Activated naive CD4-positive, alpha-beta T cell treated with anti-CD3 and anti-CD28 coated beads for 36 hours (primary cell): Measurements from ENCODE around the gene NEMF. TPM values are rescaled to one million over a fixed set of nuclear protein-coding genes. Genes with fewer than 3 reads are reported as not detected.
"Not testable (repeated sequence)": the region's sequence is repeated elsewhere in the genome, so short reads cannot be mapped to it uniquely, and the experiment has no call there.

Source experiments
- CTCF ChIA-PET: fragments of 350-600 bp; sonication (Branson Sonifier 250); formaldehyde crosslinking; loops from one replicate; lab custom pipeline; 2021; ENCODE audit warnings: antibody characterized with exemption; lab: Charles Lee
- DNase-seq: peaks from one replicate; pipeline ENCODE4 v3.0.0-alpha.2; 2020
- H3K27ac Mint-ChIP-seq: one replicate; pipeline ENCODE4 v1.8.0; 2021; ENCODE audit warnings: mild to moderate bottlenecking, mixed read lengths
- H3K27me3 Mint-ChIP-seq: one replicate; pipeline ENCODE4 v1.8.0; 2021; ENCODE audit warnings: low read depth, mixed read lengths
- H3K36me3 Mint-ChIP-seq: one replicate; pipeline ENCODE4 v1.8.0; 2021; ENCODE audit warnings: low read depth, mixed read lengths
- H3K4me1 Mint-ChIP-seq: one replicate; pipeline ENCODE4 v1.8.0; 2021; ENCODE audit warnings: low read depth, mixed read lengths
- H3K4me3 Mint-ChIP-seq: one replicate; pipeline ENCODE4 v1.8.0; 2021; ENCODE audit warnings: mild to moderate bottlenecking, moderate library complexity, mixed read lengths
- H3K9me3 Mint-ChIP-seq: one replicate; pipeline ENCODE4 v1.8.0; 2021; ENCODE audit warnings: mixed read lengths
- intact Hi-C: fragments of 100-400 bp; cut with micrococcal nuclease; formaldehyde crosslinking; loops from one replicate; pipeline ENCODE4 v1.15.1; 2023
- total RNA-seq, 2 experiments: library from RNA; stranded (reverse); gene quantifications; one replicate each; pipeline ENCODE4 v1.2.3, GENCODE V29; 2021

The NEMF gene
- total RNA-seq, 2 experiments from 2014 or later, result 45.5 to 47.0 TPM

DNA sequence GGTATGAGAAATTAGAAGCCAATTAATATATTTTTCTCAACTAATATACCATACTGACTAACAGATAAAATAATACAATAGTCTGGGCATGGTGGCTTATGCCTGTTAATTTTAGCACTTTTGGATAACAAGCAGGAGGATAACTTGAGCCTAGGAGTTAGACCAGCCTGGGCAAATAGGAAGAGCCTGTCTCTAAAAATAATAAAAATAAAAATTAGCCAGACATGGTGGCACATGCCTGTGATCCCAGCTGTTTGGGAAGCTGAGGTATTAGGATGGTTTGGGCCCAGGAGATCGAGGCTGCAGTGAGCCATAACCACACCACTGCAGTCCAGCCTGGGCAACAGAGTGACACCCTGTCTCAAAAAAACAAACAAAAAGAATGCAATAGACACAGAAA is 60.0 kb downstream of the NEMF start:
- CTCF ChIA-PET, result no interaction called here
- Mint-ChIP-seq H3K4me1 (no peaks in the 10 kb centered on the region), H3K27me3 (no peaks in the 10 kb centered on the region), H3K36me3 (peaks cover 48% of the 10 kb centered on the region), H3K27ac (peak overlapping the region; percentile 18), H3K9me3 (no peaks in the 10 kb centered on the region), H3K4me3 (no peak overlapping the region)
- intact Hi-C loops, result no loop called here
- DNase-seq, result no peak

- no peaks in the 10 kb centered on the region for H3K9me3 Mint-ChIP-seq
- intact Hi-C loops, result no loop called here
- no peak for DNase-seq
- H3K4me3 Mint-ChIP-seq, result no peak overlapping the region
- peaks cover 33% of the 10 kb centered on the region for H3K36me3 Mint-ChIP-seq
- CTCF ChIA-PET, result interaction anchor here (0.6 kb wide), 1 partner anchor 28 kb away, joined by 3 read pairs; no protein-coding TSS in a partner anchor
- no peaks in the 10 kb centered on the region for H3K4me1 Mint-ChIP-seq
- no peaks in the 10 kb centered on the region for H3K27me3 Mint-ChIP-seq
- H3K27ac Mint-ChIP-seq, result no peak overlapping the region
Observed at GRCh38 chr14:49786315-49786714, 66.3 kb downstream of the NEMF start.

DNA sequence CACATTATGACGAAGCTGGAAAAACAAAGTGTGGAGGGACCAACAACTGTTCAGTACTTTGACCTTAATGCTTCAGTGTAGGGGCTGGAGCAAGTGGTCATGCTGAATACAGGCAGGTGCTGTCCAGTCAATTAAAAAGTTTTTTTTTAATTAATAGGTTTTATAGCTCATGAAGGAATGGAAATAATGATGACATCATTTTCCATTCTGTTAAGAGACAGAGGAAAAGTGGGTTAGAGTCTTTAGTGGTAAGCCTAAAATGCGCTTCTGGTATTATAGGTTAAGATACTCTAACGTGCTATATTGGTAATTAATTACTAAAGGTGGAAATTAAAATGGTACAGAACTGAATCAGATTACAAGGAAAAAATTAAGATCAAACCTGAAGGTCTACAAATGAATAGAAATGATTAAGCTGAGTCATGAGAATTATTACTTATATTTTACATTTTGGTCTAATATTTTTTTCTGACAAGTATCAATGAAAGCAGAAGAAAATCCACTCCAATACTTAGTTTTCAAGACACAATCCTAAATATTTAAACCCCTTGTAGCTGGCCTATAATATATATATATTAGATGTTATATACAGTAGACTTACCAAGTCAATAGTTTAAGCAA is 69.1 kb downstream of the NEMF start:
- H3K27me3 Mint-ChIP-seq, result no peaks in the 10 kb centered on the region
- CTCF ChIA-PET, result interaction anchor here (0.7 to 1.5 kb wide), 3 partner anchors 69 to 322 kb away, joined by 3 to 4 read pairs (median 4); partner anchors contain the start of gene NEMF
- H3K27ac Mint-ChIP-seq, result no peak overlapping the region
- H3K4me1 Mint-ChIP-seq, result no peaks in the 10 kb centered on the region
- no peak overlapping the region for H3K4me3 Mint-ChIP-seq
- no peak for DNase-seq
- intact Hi-C loops, result no loop called here
- no peaks in the 10 kb centered on the region for H3K9me3 Mint-ChIP-seq
- peaks cover 18% of the 10 kb centered on the region for H3K36me3 Mint-ChIP-seq

- H3K36me3 Mint-ChIP-seq, result peaks cover 11% of the 10 kb centered on the region
Observed at GRCh38 chr14:49781040-49781439, 71.5 kb downstream of the NEMF start.

GRCh38 chr14:49778421-49778820 is 74.2 kb downstream of the NEMF start:
- peaks cover 12% of the 10 kb centered on the region for H3K36me3 Mint-ChIP-seq
- H3K27ac Mint-ChIP-seq, result no peak overlapping the region
- intact Hi-C loops, result no loop called here
- DNase-seq, result no peak
- H3K27me3 Mint-ChIP-seq, result no peaks in the 10 kb centered on the region
- H3K4me1 Mint-ChIP-seq, result peaks cover 7% of the 10 kb centered on the region
- no peaks in the 10 kb centered on the region for H3K9me3 Mint-ChIP-seq
- CTCF ChIA-PET, result no interaction called here
- H3K4me3 Mint-ChIP-seq, result no peak overlapping the region

More at GRCh38 chr14:49781040-49781439, 71.5 kb downstream of the NEMF start:
- H3K4me1 Mint-ChIP-seq, H3K27me3 Mint-ChIP-seq, H3K27ac Mint-ChIP-seq, DNase-seq, H3K9me3 Mint-ChIP-seq, H3K4me3 Mint-ChIP-seq, intact Hi-C loops: not testable (repeated sequence)
- CTCF ChIA-PET, result interaction anchor here (0.6 to 1.9 kb wide), 2 partner anchors 50 to 81 kb away, joined by 3 to 5 read pairs; no protein-coding TSS in a partner anchor

DNA sequence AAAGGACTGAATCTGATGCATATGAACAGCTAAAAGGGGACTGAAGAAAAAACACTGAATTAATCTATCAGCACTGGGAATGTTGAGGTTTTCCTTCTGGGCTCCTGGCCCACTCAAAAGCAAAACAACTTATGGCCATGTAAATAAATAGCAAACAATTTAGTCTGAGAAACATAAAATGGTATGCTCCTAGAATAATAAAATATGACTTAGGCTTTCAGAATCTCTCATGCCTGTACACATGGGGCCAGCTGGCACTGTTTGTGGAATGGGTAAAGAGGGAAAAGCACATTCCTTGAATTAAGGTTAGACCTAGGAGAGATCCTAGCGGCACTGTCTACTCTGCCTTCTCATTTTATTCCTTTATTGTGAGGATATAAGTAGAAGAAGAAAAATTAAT is 78.5 kb downstream of the NEMF start:
- no peak for DNase-seq
- H3K4me1 Mint-ChIP-seq, result peaks cover 30% of the 10 kb centered on the region
- peak overlapping the region; percentile 24 for H3K27ac Mint-ChIP-seq
- H3K9me3 Mint-ChIP-seq, result no peaks in the 10 kb centered on the region
- intact Hi-C loops, result no loop called here
- CTCF ChIA-PET, result interaction anchor here (1.0 kb wide), 1 partner anchor 64 kb away, joined by 4 read pairs; no protein-coding TSS in a partner anchor
- no peak overlapping the region for H3K4me3 Mint-ChIP-seq
- no peaks in the 10 kb centered on the region for H3K27me3 Mint-ChIP-seq
- H3K36me3 Mint-ChIP-seq, result peaks cover 11% of the 10 kb centered on the region

- H3K36me3 Mint-ChIP-seq, H3K27ac Mint-ChIP-seq, H3K9me3 Mint-ChIP-seq, DNase-seq, intact Hi-C loops, H3K27me3 Mint-ChIP-seq, H3K4me3 Mint-ChIP-seq: not testable (repeated sequence)
- H3K4me1 Mint-ChIP-seq, result peaks cover 39% of the 10 kb centered on the region
- CTCF ChIA-PET, result interaction anchor here (1.2 kb wide), 1 partner anchor 81 kb away, joined by 4 read pairs; the partner anchor contains the start of gene NEMF
Observed at GRCh38 chr14:49771691-49772090, 80.9 kb downstream of the NEMF start.

DNA sequence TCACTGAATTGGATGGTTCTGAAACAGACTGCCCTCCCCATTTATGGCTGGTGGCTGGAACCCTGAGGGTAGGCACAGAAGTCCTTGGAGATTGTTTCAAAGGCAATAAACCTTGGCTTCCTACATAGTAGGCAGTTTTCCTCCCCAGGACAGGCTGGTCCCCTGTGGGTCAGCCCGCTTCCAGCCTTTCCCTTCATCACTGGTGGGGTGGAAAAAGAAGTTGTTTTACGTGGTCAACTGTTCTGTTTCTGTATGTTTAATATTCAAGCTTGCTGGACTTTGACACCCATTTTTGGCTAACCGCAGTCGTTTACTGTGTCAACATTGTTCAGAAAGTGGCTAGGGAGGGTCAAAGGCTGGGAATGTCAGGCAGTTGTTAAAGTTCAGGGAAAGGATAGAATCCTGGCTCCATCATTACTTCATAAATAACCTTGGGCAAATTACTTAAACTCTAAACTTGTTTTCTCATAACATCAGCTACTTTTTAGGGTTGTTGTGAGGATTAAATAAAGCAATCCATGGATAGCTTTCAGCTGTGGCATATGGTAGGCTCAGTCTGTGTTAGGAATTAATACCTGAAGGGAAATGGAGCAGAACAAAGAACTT is 82.3 kb downstream of the NEMF start:
- H3K27ac Mint-ChIP-seq, result peak overlapping the region; percentile 40
- intact Hi-C loops, result no loop called here
- CTCF ChIA-PET, result no interaction called here
- no peaks in the 10 kb centered on the region for H3K27me3 Mint-ChIP-seq
- H3K36me3 Mint-ChIP-seq, result peaks cover 5% of the 10 kb centered on the region
- no peak overlapping the region for H3K4me3 Mint-ChIP-seq
- no peak for DNase-seq
- no peaks in the 10 kb centered on the region for H3K9me3 Mint-ChIP-seq
- peaks cover 40% of the 10 kb centered on the region for H3K4me1 Mint-ChIP-seq

DNA sequence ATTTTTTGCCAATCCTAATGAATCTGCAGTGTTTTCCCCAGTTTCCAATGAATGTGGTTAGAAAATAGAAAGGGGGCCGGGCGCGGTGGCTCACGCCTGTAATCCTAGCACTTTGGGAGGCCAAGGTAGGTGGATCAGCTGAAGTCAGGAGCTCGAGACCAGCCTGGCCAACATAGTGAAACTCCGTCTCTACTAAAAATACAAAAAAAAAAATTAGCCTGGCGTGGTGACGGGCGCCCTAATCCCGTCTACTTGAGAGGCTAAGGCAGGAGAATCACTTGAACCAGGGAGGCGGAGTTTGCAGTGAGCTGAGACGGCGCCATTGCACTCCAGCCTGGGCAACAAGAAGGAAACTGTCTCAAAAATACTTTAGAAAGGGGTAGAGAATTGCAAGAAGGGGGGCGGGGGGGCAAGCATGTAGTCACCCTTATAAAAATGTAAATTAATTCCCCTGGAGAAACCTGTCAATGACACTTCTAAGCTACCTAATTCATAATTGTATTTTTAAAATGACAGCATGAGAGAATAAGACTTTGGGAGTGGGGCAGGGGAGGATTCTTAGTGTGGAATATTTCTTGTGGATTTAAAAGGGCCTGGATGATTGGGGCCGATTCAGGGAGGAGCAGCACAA is 82.9 kb downstream of the NEMF start:
- CTCF ChIA-PET, result interaction anchor here (0.6 to 1.1 kb wide), 2 partner anchors 96 to 136 kb away, joined by 3 read pairs; no protein-coding TSS in a partner anchor
- Mint-ChIP-seq H3K36me3 (peaks cover 2% of the 10 kb centered on the region), H3K27ac (peak overlapping the region; percentile 98), H3K9me3 (no peaks in the 10 kb centered on the region), H3K4me1 (peaks cover 34% of the 10 kb centered on the region), H3K27me3 (no peaks in the 10 kb centered on the region), H3K4me3 (peak overlapping the region; percentile 94)
- DNase-seq, result no peak
- intact Hi-C loops, result loop anchor here (2.0 to 10.0 kb wide), 6 partner anchors 203 to 1473 kb away; partner anchors contain the start of genes CDKL1 and TMX1

- CTCF ChIA-PET, result interaction anchor here (0.6 to 2.2 kb wide), 5 partner anchors 62 to 135 kb away, joined by 3 to 10 read pairs (median 4); partner anchors contain the start of gene NEMF
- DNase-seq, result no peak
- Mint-ChIP-seq H3K27ac (peak overlapping the region; percentile 98), H3K27me3 (no peaks in the 10 kb centered on the region), H3K9me3 (no peaks in the 10 kb centered on the region), H3K4me3 (peak overlapping the region; percentile 94), H3K36me3 (peaks cover 2% of the 10 kb centered on the region), H3K4me1 (peaks cover 34% of the 10 kb centered on the region)
- intact Hi-C loops, result loop anchor here (2.0 to 10.0 kb wide), 6 partner anchors 203 to 1473 kb away; partner anchors contain the start of genes CDKL1 and TMX1
Observed at GRCh38 chr14:49769171-49769570, 83.4 kb downstream of the NEMF start.

GRCh38 chr14:49768301-49769121 is 84.1 kb downstream of the NEMF start:
- DNase-seq, result peak; percentile 95
- CTCF ChIA-PET, result interaction anchor here (0.6 to 2.2 kb wide), 8 partner anchors 62 to 296 kb away, joined by 3 to 10 read pairs (median 4); partner anchors contain the start of genes KLHDC1, MGAT2, NEMF and RPL36AL
- intact Hi-C loops, result loop anchor here (1.0 to 10.0 kb wide), 15 partner anchors 80 to 1474 kb away; partner anchors contain the start of genes CDKL1, DMAC2L, L2HGDH and LRR1
- Mint-ChIP-seq H3K27ac (peak overlapping the region; percentile 98), H3K27me3 (no peaks in the 10 kb centered on the region), H3K4me1 (peaks cover 34% of the 10 kb centered on the region), H3K36me3 (peaks cover 2% of the 10 kb centered on the region), H3K9me3 (no peaks in the 10 kb centered on the region), H3K4me3 (peak overlapping the region; percentile 94)
